ENCODE data around the gene FAM210A.

FAM210A gene

GRCh38 chr18:13629841-13630715, 96.3 kb downstream of the FAM210A start:
- no peaks in the 10 kb centered on the region for H3K79me2 ChIP-seq (ENCODE audit: control insufficient read depth, insufficient read depth, low read length, unreplicated experiment)
- no peaks in the 10 kb centered on the region for H3K4me1 ChIP-seq (ENCODE audit: control insufficient read depth, insufficient read depth, low read length, unreplicated experiment)
- H3K36me3 ChIP-seq (ENCODE audit: insufficient read depth, low read length) = no peaks in the 10 kb centered on the region
- peaks cover 53% of the 10 kb centered on the region for H3K27me3 ChIP-seq (ENCODE audit: insufficient read depth, low read length)
- H3K27ac ChIP-seq (ENCODE audit: low read depth, low read length) = no peak overlapping the region
- no peak overlapping the region for H2AFZ ChIP-seq (ENCODE audit: low read length, unreplicated experiment)
- H3K4me3 ChIP-seq (ENCODE audit: low read depth, low read length) = no peak overlapping the region

GRCh38 chr18:13628211-13628610, 98.1 kb downstream of the FAM210A start:
- H3K27ac ChIP-seq (ENCODE audit: low read depth, low read length) = no peak overlapping the region
- no peak overlapping the region for H2AFZ ChIP-seq (ENCODE audit: low read length, unreplicated experiment)
- H3K36me3 ChIP-seq (ENCODE audit: insufficient read depth, low read length) = no peaks in the 10 kb centered on the region
- H3K79me2 ChIP-seq (ENCODE audit: control insufficient read depth, insufficient read depth, low read length, unreplicated experiment) = no peaks in the 10 kb centered on the region
- H3K4me3 ChIP-seq (ENCODE audit: low read depth, low read length) = no peak overlapping the region
- peaks cover 42% of the 10 kb centered on the region for H3K27me3 ChIP-seq (ENCODE audit: insufficient read depth, low read length)
- H3K4me1 ChIP-seq (ENCODE audit: control insufficient read depth, insufficient read depth, low read length, unreplicated experiment) = no peaks in the 10 kb centered on the region

GRCh38 chr18:13627639-13628038, 98.7 kb downstream of the FAM210A start:
- Histone ChIP-seq H3K4me1 (ENCODE audit: control insufficient read depth, insufficient read depth, low read length, unreplicated experiment) (no peaks in the 10 kb centered on the region), H3K36me3 (ENCODE audit: insufficient read depth, low read length) (no peaks in the 10 kb centered on the region), H3K27ac (ENCODE audit: low read depth, low read length) (no peak overlapping the region), H3K4me3 (ENCODE audit: low read depth, low read length) (no peak overlapping the region), H3K79me2 (ENCODE audit: control insufficient read depth, insufficient read depth, low read length, unreplicated experiment) (no peaks in the 10 kb centered on the region), H2AFZ (ENCODE audit: low read length, unreplicated experiment) (no peak overlapping the region), H3K27me3 (ENCODE audit: insufficient read depth, low read length) (peaks cover 39% of the 10 kb centered on the region)

GRCh38 chr18:13626544-13626908, 99.8 kb downstream of the FAM210A start:
- Histone ChIP-seq H3K27me3 (ENCODE audit: insufficient read depth, low read length) (peaks cover 38% of the 10 kb centered on the region), H3K36me3 (ENCODE audit: insufficient read depth, low read length) (no peaks in the 10 kb centered on the region), H3K4me1 (ENCODE audit: control insufficient read depth, insufficient read depth, low read length, unreplicated experiment) (no peaks in the 10 kb centered on the region), H2AFZ (ENCODE audit: low read length, unreplicated experiment) (no peak overlapping the region), H3K27ac (ENCODE audit: low read depth, low read length) (no peak overlapping the region), H3K79me2 (ENCODE audit: control insufficient read depth, insufficient read depth, low read length, unreplicated experiment) (no peaks in the 10 kb centered on the region), H3K4me3 (ENCODE audit: low read depth, low read length) (no peak overlapping the region)

GRCh38 chr18:13625843-13626543, 100.4 kb downstream of the FAM210A start:
- no peaks in the 10 kb centered on the region for H3K4me1 ChIP-seq (ENCODE audit: control insufficient read depth, insufficient read depth, low read length, unreplicated experiment)
- no peak overlapping the region for H3K27ac ChIP-seq (ENCODE audit: low read depth, low read length)
- H3K36me3 ChIP-seq (ENCODE audit: insufficient read depth, low read length) = no peaks in the 10 kb centered on the region
- no peak overlapping the region for H3K4me3 ChIP-seq (ENCODE audit: low read depth, low read length)
- peaks cover 38% of the 10 kb centered on the region for H3K27me3 ChIP-seq (ENCODE audit: insufficient read depth, low read length)
- no peak overlapping the region for H2AFZ ChIP-seq (ENCODE audit: low read length, unreplicated experiment)
- no peaks in the 10 kb centered on the region for H3K79me2 ChIP-seq (ENCODE audit: control insufficient read depth, insufficient read depth, low read length, unreplicated experiment)

- H3K27me3 ChIP-seq (ENCODE audit: insufficient read depth, low read length) = peaks cover 38% of the 10 kb centered on the region
- H2AFZ ChIP-seq (ENCODE audit: low read length, unreplicated experiment) = no peak overlapping the region
- H3K79me2 ChIP-seq (ENCODE audit: control insufficient read depth, insufficient read depth, low read length, unreplicated experiment) = no peaks in the 10 kb centered on the region
- H3K4me3 ChIP-seq (ENCODE audit: low read depth, low read length) = no peak overlapping the region
- H3K4me1 ChIP-seq (ENCODE audit: control insufficient read depth, insufficient read depth, low read length, unreplicated experiment) = no peaks in the 10 kb centered on the region
- H3K36me3 ChIP-seq (ENCODE audit: insufficient read depth, low read length) = no peaks in the 10 kb centered on the region
- H3K27ac ChIP-seq (ENCODE audit: low read depth, low read length) = no peak overlapping the region
Measured at GRCh38 chr18:13625355-13625754, 101.0 kb downstream of the FAM210A start.

- no peak overlapping the region for H3K27ac ChIP-seq (ENCODE audit: low read depth, low read length)
- no peaks in the 10 kb centered on the region for H3K36me3 ChIP-seq (ENCODE audit: insufficient read depth, low read length)
- H3K4me3 ChIP-seq (ENCODE audit: low read depth, low read length) = no peak overlapping the region
- H3K79me2 ChIP-seq (ENCODE audit: control insufficient read depth, insufficient read depth, low read length, unreplicated experiment) = no peaks in the 10 kb centered on the region
- H3K4me1 ChIP-seq (ENCODE audit: control insufficient read depth, insufficient read depth, low read length, unreplicated experiment) = no peaks in the 10 kb centered on the region
- H3K27me3 ChIP-seq (ENCODE audit: insufficient read depth, low read length) = peaks cover 38% of the 10 kb centered on the region
- no peak overlapping the region for H2AFZ ChIP-seq (ENCODE audit: low read length, unreplicated experiment)
Measured at GRCh38 chr18:13624563-13625237, 101.7 kb downstream of the FAM210A start.

GRCh38 chr18:13623871-13624270, 102.5 kb downstream of the FAM210A start:
- Histone ChIP-seq H2AFZ (ENCODE audit: low read length, unreplicated experiment) (no peak overlapping the region), H3K4me3 (ENCODE audit: low read depth, low read length) (no peak overlapping the region), H3K4me1 (ENCODE audit: control insufficient read depth, insufficient read depth, low read length, unreplicated experiment) (no peaks in the 10 kb centered on the region), H3K27me3 (ENCODE audit: insufficient read depth, low read length) (peaks cover 34% of the 10 kb centered on the region), H3K27ac (ENCODE audit: low read depth, low read length) (no peak overlapping the region), H3K36me3 (ENCODE audit: insufficient read depth, low read length) (no peaks in the 10 kb centered on the region), H3K79me2 (ENCODE audit: control insufficient read depth, insufficient read depth, low read length, unreplicated experiment) (no peaks in the 10 kb centered on the region)

- Histone ChIP-seq H3K4me1 (ENCODE audit: control insufficient read depth, insufficient read depth, low read length, unreplicated experiment) (no peaks in the 10 kb centered on the region), H3K36me3 (ENCODE audit: insufficient read depth, low read length) (no peaks in the 10 kb centered on the region), H3K27ac (ENCODE audit: low read depth, low read length) (no peak overlapping the region), H3K79me2 (ENCODE audit: control insufficient read depth, insufficient read depth, low read length, unreplicated experiment) (no peaks in the 10 kb centered on the region), H2AFZ (ENCODE audit: low read length, unreplicated experiment) (no peak overlapping the region), H3K4me3 (ENCODE audit: low read depth, low read length) (no peak overlapping the region), H3K27me3 (ENCODE audit: insufficient read depth, low read length) (peaks cover 28% of the 10 kb centered on the region)
Measured at GRCh38 chr18:13623348-13623747, 103.0 kb downstream of the FAM210A start.

GRCh38 chr18:13622751-13623150, 103.6 kb downstream of the FAM210A start:
- Histone ChIP-seq H3K27ac (ENCODE audit: low read depth, low read length) (no peak overlapping the region), H3K4me3 (ENCODE audit: low read depth, low read length) (no peak overlapping the region), H3K79me2 (ENCODE audit: control insufficient read depth, insufficient read depth, low read length, unreplicated experiment) (no peaks in the 10 kb centered on the region), H3K4me1 (ENCODE audit: control insufficient read depth, insufficient read depth, low read length, unreplicated experiment) (no peaks in the 10 kb centered on the region), H3K36me3 (ENCODE audit: insufficient read depth, low read length) (no peaks in the 10 kb centered on the region), H2AFZ (ENCODE audit: low read length, unreplicated experiment) (no peak overlapping the region), H3K27me3 (ENCODE audit: insufficient read depth, low read length) (peaks cover 26% of the 10 kb centered on the region)

Measured in ACC112 (cell line).